MM.1S (cell line): ENCODE results near the gene TRH.
"Not testable (repeated sequence)": the region's sequence is repeated elsewhere in the genome, so short reads cannot be mapped to it uniquely, and the experiment has no call there.

Experiments used
- DNase-seq: peaks from one replicate; pipeline ENCODE4 v3.0.0-alpha.2; 2015
- H2AFZ ChIP-seq: fragments of 300-600 bp; sonication (generic); 2 replicates; pipeline ENCODE4 v1.6.0; 2016; ENCODE audit warnings: antibody characterized with exemption, low read length
- H3F3A ChIP-seq: fragments of 300-600 bp; sonication (generic); 2 replicates; pipeline ENCODE4 v1.6.1; 2016; ENCODE audit warnings: mild to moderate bottlenecking, antibody characterized with exemption, low read length, moderate library complexity, mixed read lengths; ENCODE audit not compliant: insufficient read depth
- H3K27ac ChIP-seq: fragments of 300-600 bp; sonication (generic); 2 replicates; pipeline ENCODE4 v1.5.1; 2016; ENCODE audit warnings: mild to moderate bottlenecking, low read length
- H3K27me3 ChIP-seq: fragments of 300-600 bp; sonication (generic); replicated peaks from 2 replicates; pipeline ENCODE4 v1.6.0; 2016; ENCODE audit warnings: low read length; ENCODE audit not compliant: insufficient read depth
- H3K36me3 ChIP-seq: fragments of 300-600 bp; sonication (generic); replicated peaks from 2 replicates; pipeline ENCODE4 v1.6.1; 2016; ENCODE audit warnings: mild to moderate bottlenecking, low read length, mixed read lengths; ENCODE audit not compliant: insufficient read depth
- H3K4me1 ChIP-seq: fragments of 300-600 bp; sonication (generic); 2 replicates; pipeline ENCODE4 v1.6.1; 2016; ENCODE audit warnings: low read length, mixed read lengths
- H3K4me2 ChIP-seq: fragments of 300-600 bp; sonication (generic); 2 replicates; pipeline ENCODE4 v1.6.0; 2016; ENCODE audit warnings: low read depth, low read length
- H3K4me3 ChIP-seq: fragments of 300-600 bp; sonication (generic); 2 replicates; pipeline ENCODE4 v1.5.1; 2016; ENCODE audit warnings: low read length, mixed read lengths
- H3K79me2 ChIP-seq: fragments of 300-600 bp; sonication (generic); 2 replicates; pipeline ENCODE4 v1.6.1; 2016; ENCODE audit warnings: mixed run types, low read length, mixed read lengths
- H3K9ac ChIP-seq: fragments of 300-600 bp; sonication (generic); 2 replicates; pipeline ENCODE4 v1.6.1; 2016; ENCODE audit warnings: low read length, mixed read lengths
- H3K9me2 ChIP-seq: fragments of 300-600 bp; sonication (generic); replicated peaks from 2 replicates; pipeline ENCODE4 v1.6.1; 2016; ENCODE audit warnings: mild to moderate bottlenecking, low read length, mixed read lengths; ENCODE audit not compliant: insufficient read depth
- H3K9me3 ChIP-seq: fragments of 300-600 bp; sonication (generic); replicated peaks from 2 replicates; pipeline ENCODE4 v1.6.1; 2016; ENCODE audit warnings: mild to moderate bottlenecking, low read length, mixed read lengths; ENCODE audit not compliant: insufficient read depth
- H4K20me1 ChIP-seq: fragments of 300-600 bp; sonication (generic); 2 replicates; pipeline ENCODE4 v1.6.1; 2016; ENCODE audit warnings: mild to moderate bottlenecking, low read length, moderate library complexity, mixed read lengths; ENCODE audit not compliant: insufficient read depth
- CTCF ChIP-seq: fragments of 300-600 bp; sonication (generic); IDR thresholded peaks from 2 replicates; pipeline ENCODE4 v1.5.1; 2016; ENCODE audit warnings: antibody characterized with exemption, low read length, mixed read lengths
- EZH2 ChIP-seq: fragments of 300-600 bp; sonication (generic); optimal IDR thresholded peaks from 2 replicates; pipeline ENCODE3; 2017; ENCODE audit warnings: low read depth, mild to moderate bottlenecking, antibody characterized with exemption, low read length, mixed read lengths
- EZH2phosphoT487 ChIP-seq: fragments of 300-600 bp; sonication (generic); IDR thresholded peaks from 2 replicates; pipeline ENCODE4 v1.6.1; 2018; ENCODE audit warnings: antibody characterized with exemption, low read length

Gene TRH

GRCh38 chr3:130014526-130014925, 40.0 kb downstream of the TRH start:
- Histone ChIP-seq H4K20me1 (no peaks in the 10 kb centered on the region), H3F3A (no peaks in the 10 kb centered on the region), H3K27ac (no peak overlapping the region), H3K36me3 (no peaks in the 10 kb centered on the region), H3K27me3 (no peaks in the 10 kb centered on the region), H3K9me3 (no peaks in the 10 kb centered on the region), H2AFZ (no peak overlapping the region), H3K4me1 (no peaks in the 10 kb centered on the region), H3K4me3 (no peak overlapping the region), H3K9ac (no peak overlapping the region), H3K4me2 (no peak overlapping the region), H3K9me2 (no peaks in the 10 kb centered on the region), H3K79me2 (no peaks in the 10 kb centered on the region)
- TF ChIP-seq EZH2phosphoT487 (no peak), CTCF (no peak), EZH2 (no peak)
- DNase-seq, result no peak

- H3K79me2 ChIP-seq, H3K4me3 ChIP-seq, H3F3A ChIP-seq, H3K4me1 ChIP-seq, H3K9ac ChIP-seq, H3K36me3 ChIP-seq, H3K27me3 ChIP-seq, H3K9me3 ChIP-seq, H3K9me2 ChIP-seq, H3K27ac ChIP-seq, DNase-seq, H4K20me1 ChIP-seq, H3K4me2 ChIP-seq, H2AFZ ChIP-seq: not testable (repeated sequence)
Measured at GRCh38 chr3:130017661-130018060, 43.1 kb downstream of the TRH start.

GRCh38 chr3:130026146-130026829, 51.8 kb downstream of the TRH start:
- DNase-seq, result peak; percentile 16
- H3K9me2 ChIP-seq, H3F3A ChIP-seq, H3K4me1 ChIP-seq, H2AFZ ChIP-seq, H3K4me3 ChIP-seq, H3K4me2 ChIP-seq, H3K9ac ChIP-seq, H3K9me3 ChIP-seq, H3K79me2 ChIP-seq, H3K27ac ChIP-seq, H4K20me1 ChIP-seq, H3K27me3 ChIP-seq, H3K36me3 ChIP-seq: not testable (repeated sequence)

- H3K9me3 ChIP-seq, H2AFZ ChIP-seq, H3K27ac ChIP-seq, H3K79me2 ChIP-seq, H3K4me2 ChIP-seq, DNase-seq, H3K4me3 ChIP-seq, H4K20me1 ChIP-seq, H3K4me1 ChIP-seq, H3F3A ChIP-seq, H3K9ac ChIP-seq, H3K27me3 ChIP-seq, H3K9me2 ChIP-seq, H3K36me3 ChIP-seq: not testable (repeated sequence)
Measured at GRCh38 chr3:130027437-130027836, 52.9 kb downstream of the TRH start.
